Thyroid gland (tissue), 4 donors: ENCODE measurements around the gene PDE10A. TPM values are rescaled to one million over a fixed set of nuclear protein-coding genes. Genes with fewer than 3 reads are reported as not detected.

ENCODE experiments used
- DNase-seq, 2 donors: peaks; one replicate each; pipeline ENCODE4 v3.0.0-alpha.2; 2019
- H3K27ac ChIP-seq, 3 donors: fragments of 200-600 bp; sonication (generic); 1 replicate in 2 of 3; 2 replicates in 1 of 3; pipeline ENCODE4 v1.5.1; 2016 to 2019; ENCODE audit warnings: mild to moderate bottlenecking in 1 of 3, moderate library complexity in 1 of 3
- H3K27me3 ChIP-seq: fragments of 200-600 bp; sonication (generic); one replicate; pipeline ENCODE4 v1.5.1; 2019
- H3K36me3 ChIP-seq, 2 donors: fragments of 200-600 bp; sonication (generic); one replicate each; pipeline ENCODE4 v1.5.1; 2016 to 2019
- H3K4me1 ChIP-seq, 2 donors: fragments of 200-600 bp; sonication (generic); one replicate each; pipeline ENCODE4 v1.5.1; 2017 to 2019
- H3K4me3 ChIP-seq, 3 donors: fragments of 200-600 bp; sonication (generic); replicated peaks in 1 of 3; 1 replicate in 2 of 3; 2 replicates in 1 of 3; pipeline ENCODE4 v1.5.1; 2016; ENCODE audit warnings: mild to moderate bottlenecking in 1 of 3
- H3K9me3 ChIP-seq: fragments of 200-600 bp; sonication (generic); one replicate; pipeline ENCODE4 v1.5.1; 2017
- CTCF ChIP-seq, 6 experiments: fragments of 200-600 bp in 3 of 6; fragments of 450-650 bp in 3 of 6; sonication (generic) in 3 of 6; IDR thresholded peaks; one replicate each; pipeline ENCODE4 v1.5.1; 2016 to 2019; ENCODE audit warnings: antibody characterized with exemption in 6 of 6, mild to moderate bottlenecking in 2 of 6, inconsistent platforms in 1 of 6, moderate library complexity in 1 of 6
- POLR2A ChIP-seq, 2 donors: fragments of 450-650 bp; IDR thresholded peaks; one replicate each; pipeline ENCODE4 v1.6.1; 2017; ENCODE audit warnings: antibody characterized with exemption in 2 of 2, mild to moderate bottlenecking in 2 of 2, moderate library complexity in 1 of 2
- WGBS, 2 donors: methylation state at CpG; one replicate each; pipeline ENCODE4 v1.1.5; 2017; 5-methylcytosine and 5-hydroxymethylcytosine counted together
- intact Hi-C: fragments of 100-400 bp; cut with DNase I; formaldehyde crosslinking; loops from one replicate; pipeline ENCODE4 v1.15.1; 2023
- total RNA-seq, 4 donors: library from RNA; depleted of rRNA; stranded (reverse); fragments of >200 nt; gene quantifications; one replicate each; pipeline ENCODE4 v1.2.3, GENCODE V29; 2016

The PDE10A gene
- total RNA-seq, 4 donors from 2014 or later, result 17.1 to 25.9 (median 20.7) TPM

GRCh38 chr6:165453395-165453794 lies 209.6 kb downstream of the PDE10A start:
- Histone ChIP-seq H3K9me3 (no peaks in the 10 kb centered on the region), H3K4me3 (no peak overlapping the region), H3K4me1 (peaks cover 19 to 28% of the 10 kb centered on the region in 2 donors), H3K36me3 (no peaks in the 10 kb centered on the region), H3K27me3 (no peaks in the 10 kb centered on the region), H3K27ac (no peak overlapping the region)
- no peak for TF ChIP-seq POLR2A (IDR thresholded peaks at IDR 0.05)
- TF ChIP-seq CTCF (IDR thresholded peaks at IDR 0.05), result no peak
- intact Hi-C loops, result no loop called here
- WGBS, 2 donors, result 14 to 73% methylated on average over 1 to 2 of the region's 2 CpGs
- DNase-seq, result peak; percentile 22 to 41

- TF ChIP-seq CTCF (IDR thresholded peaks at IDR 0.05), result no peak
- no peak for TF ChIP-seq POLR2A (IDR thresholded peaks at IDR 0.05)
- Histone ChIP-seq H3K27ac (no peak overlapping the region), H3K36me3 (no peaks in the 10 kb centered on the region), H3K4me3 (no peak overlapping the region), H3K9me3 (no peaks in the 10 kb centered on the region), H3K4me1 (peaks cover 19 to 28% of the 10 kb centered on the region in 2 donors), H3K27me3 (no peaks in the 10 kb centered on the region)
- no peak for DNase-seq
- WGBS, 2 donors, result 85 to 100% methylated on average over 2 of the region's 2 CpGs
- intact Hi-C loops, result no loop called here
Observed at GRCh38 chr6:165451838-165452237, 211.2 kb downstream of the PDE10A start.

- 91 to 97% methylated on average over 4 of the region's 4 CpGs for WGBS, 2 donors
- H3K9me3 ChIP-seq, result no peaks in the 10 kb centered on the region
Observed at GRCh38 chr6:165448210-165448609, 214.8 kb downstream of the PDE10A start.

GRCh38 chr6:165447141-165447540 lies 215.9 kb downstream of the PDE10A start:
- Histone ChIP-seq H3K27me3 (no peaks in the 10 kb centered on the region), H3K4me3 (no peak overlapping the region), H3K9me3 (no peaks in the 10 kb centered on the region), H3K4me1 (no peaks in the 10 kb centered on the region), H3K27ac (no peak overlapping the region), H3K36me3 (no peaks in the 10 kb centered on the region)
- DNase-seq, result no peak
- WGBS, 2 donors, result 92 to 94% methylated on average over 10 of the region's 10 CpGs
- intact Hi-C loops, result loop anchor here (10.0 kb wide), 1 partner anchor 218 kb away; the partner anchor contains the start of gene PDE10A
- TF ChIP-seq CTCF (IDR thresholded peaks at IDR 0.05) (no peak), POLR2A (IDR thresholded peaks at IDR 0.05) (no peak)

More at GRCh38 chr6:165448210-165448609, 214.8 kb downstream of the PDE10A start:
- TF ChIP-seq CTCF (IDR thresholded peaks at IDR 0.05), result no peak
- no peak for TF ChIP-seq POLR2A (IDR thresholded peaks at IDR 0.05)
- no peak overlapping the region for H3K27ac ChIP-seq
- H3K4me3 ChIP-seq, result no peak overlapping the region
- no peaks in the 10 kb centered on the region for H3K36me3 ChIP-seq
- H3K4me1 ChIP-seq, result peaks cover 1 to 3% of the 10 kb centered on the region in 2 donors
- no peaks in the 10 kb centered on the region for H3K27me3 ChIP-seq
- intact Hi-C loops, result loop anchor here (10.0 kb wide), 1 partner anchor 217 kb away; the partner anchor contains the start of gene PDE10A
- no peak for DNase-seq

GRCh38 chr6:165446331-165446730 lies 216.7 kb downstream of the PDE10A start:
- Histone ChIP-seq H3K27me3 (no peaks in the 10 kb centered on the region), H3K9me3 (no peaks in the 10 kb centered on the region), H3K27ac (no peak overlapping the region), H3K4me1 (no peaks in the 10 kb centered on the region), H3K36me3 (no peaks in the 10 kb centered on the region), H3K4me3 (no peak overlapping the region)
- no peak for DNase-seq
- intact Hi-C loops, result loop anchor here (10.0 kb wide), 1 partner anchor 218 kb away; the partner anchor contains the start of gene PDE10A
- TF ChIP-seq POLR2A (IDR thresholded peaks at IDR 0.05) (no peak), CTCF (IDR thresholded peaks at IDR 0.05) (no peak)
